K562 (cell line): ENCODE results near the gene SRPX. TPM values are rescaled to one million over a fixed set of nuclear protein-coding genes. Genes with fewer than 3 reads are reported as not detected.

Experiments
- ATAC-seq: fragments of 200-7000 bp; cut with Tn5 transposase; 3 replicates; pipeline ENCODE4 v1.9.1; 2020; ENCODE audit warnings: moderate library complexity
- BruUV-seq: library from RNA; stranded (reverse); fragments of 400-500 nt; replicated peaks from 2 replicates; lab custom pipeline; 2021; lab: Mats Ljungman, UMichigan
- CTCF ChIA-PET: fragments of 300-600 bp; formaldehyde crosslinking; extraction: SDS; loops from one replicate; lab custom pipeline; 2021; ENCODE audit warnings: low intra/inter-chr PET ratio; lab: Yijun Ruan, JAX
- POLR2A ChIA-PET: fragments of 300-600, 350-650 bp; sonication (Branson Sonifier 250); formaldehyde crosslinking; extraction: SDS; loops from one replicate; lab custom pipeline; 2021; ENCODE audit warnings: antibody characterized with exemption, inconsistent platforms; lab: Yijun Ruan, JAX
- DNase-seq, 4 experiments: peaks; one replicate each; pipeline versions ENCODE4 v3.0.0 to v3.0.0-alpha.2; 2011 to 2018; ENCODE audit warnings: low spot score in 3 of 4, mixed read lengths in 3 of 4; ENCODE audit errors: extremely low read depth in 1 of 4
- FAIRE-seq: peaks from 2 replicates; lab custom pipeline; 2011; peaks lifted over from hg19 to GRCh38; lab: Jason Lieb, UNC
- H2AFZ ChIP-seq: 2 replicates; pipeline ENCODE4 v1.6.0; 2011; ENCODE audit warnings: low read depth, low read length, control low read depth, inconsistent platforms
- H3K27ac ChIP-seq: fragments of 200-600 bp; 3 replicates; pipeline ENCODE4 v1.8.0; 2011; ENCODE audit warnings: low read depth, mild to moderate bottlenecking, control low read depth, inconsistent platforms, low read length, moderate library complexity, mixed read lengths; ENCODE audit errors: extremely low read depth
- H3K27me3 ChIP-seq, 2 experiments: fragments of 300-600 bp in 1 of 2; 2 replicates in 1 of 2; 3 replicates in 1 of 2; pipeline versions ENCODE4 v1.6.0 to v1.8.0; 2011; ENCODE audit warnings: inconsistent platforms in 2 of 2, low read length in 2 of 2, mild to moderate bottlenecking in 1 of 2, mixed read lengths in 1 of 2, moderate library complexity in 1 of 2; ENCODE audit not compliant: control insufficient read depth in 2 of 2, insufficient read depth in 2 of 2
- H3K36me3 ChIP-seq: fragments of 300-600 bp; 3 replicates; pipeline ENCODE4 v1.8.0; 2011; ENCODE audit warnings: mild to moderate bottlenecking, low read length, inconsistent platforms; ENCODE audit not compliant: control insufficient read depth, insufficient read depth
- H3K4me1 ChIP-seq, 2 experiments: fragments of 200-600 bp in 1 of 2; replicated peaks in 1 of 2; 2 replicates in 1 of 2; 3 replicates in 1 of 2; pipeline versions ENCODE4 v1.5.1 to v1.8.0; 2011; ENCODE audit warnings: inconsistent platforms in 2 of 2, low read length in 2 of 2, mild to moderate bottlenecking in 1 of 2, mixed read lengths in 1 of 2, moderate library complexity in 1 of 2; ENCODE audit not compliant: control insufficient read depth in 2 of 2, insufficient read depth in 2 of 2
- H3K4me2 ChIP-seq: 2 replicates; pipeline ENCODE4 v1.6.1; 2011; ENCODE audit warnings: low read length, control low read depth, inconsistent platforms, mixed read lengths; ENCODE audit not compliant: insufficient read depth
- H3K4me3 ChIP-seq: fragments of 200-600 bp; sonication (generic), shearing (Covaris generic); 2 replicates; pipeline ENCODE4 v1.5.1; 2016; ENCODE audit warnings: control low read depth, inconsistent platforms
- H3K79me2 ChIP-seq: fragments of 200-600 bp; 3 replicates; pipeline ENCODE4 v1.8.0; 2011; ENCODE audit warnings: low read length, inconsistent platforms; ENCODE audit not compliant: control insufficient read depth, insufficient read depth
- H3K9ac ChIP-seq, 2 experiments: 2 replicates each; pipeline versions ENCODE4 v1.6.0 to v1.6.1; 2011; ENCODE audit warnings: low read depth in 2 of 2, low read length in 2 of 2, control low read depth in 1 of 2, inconsistent platforms in 1 of 2, mild to moderate bottlenecking in 1 of 2, mixed read lengths in 1 of 2; ENCODE audit not compliant: insufficient read depth in 1 of 2
- H3K9me1 ChIP-seq: one replicate; pipeline ENCODE4 v1.6.0; 2011; ENCODE audit warnings: inconsistent platforms, mild to moderate bottlenecking, low read length, moderate library complexity; ENCODE audit not compliant: control insufficient read depth, insufficient read depth
- H3K9me3 ChIP-seq: replicated peaks from 2 replicates; pipeline ENCODE4 v1.5.1; 2011; ENCODE audit warnings: low read depth, low read length, inconsistent platforms; ENCODE audit not compliant: control insufficient read depth, insufficient read depth
- H4K20me1 ChIP-seq: replicated peaks from 2 replicates; pipeline ENCODE4 v1.6.1; 2011; ENCODE audit warnings: low read length, inconsistent platforms, mixed read lengths; ENCODE audit not compliant: control insufficient read depth, insufficient read depth
- BCL6 ChIP-seq: fragments of 250-450 bp; sonication (Bioruptor Pico); IDR thresholded peaks from 2 replicates; pipeline ENCODE4 v1.4.0; 2020
- CHCHD3 ChIP-seq: fragments of 250-450 bp; sonication (Bioruptor Pico); IDR thresholded peaks from 2 replicates; pipeline ENCODE4 v2.1.2; 2022; ENCODE audit warnings: mild to moderate bottlenecking
- E2F3 ChIP-seq: fragments of 250-450 bp; sonication (Bioruptor Pico); IDR thresholded peaks from 2 replicates; pipeline ENCODE4 v1.4.0; 2020; ENCODE audit warnings: mild to moderate bottlenecking
- ESRRA ChIP-seq: fragments of 450-650 bp; IDR thresholded peaks from 2 replicates; pipeline ENCODE4 v1.6.1; 2014; ENCODE audit warnings: low read depth, mild to moderate bottlenecking, moderate library complexity, borderline replicate concordance
- ETV5 ChIP-seq: sonication (generic); formaldehyde crosslinking; IDR thresholded peaks from 2 replicates; pipeline ENCODE4 v1.4.0; 2020; ENCODE audit warnings: low read depth, mild to moderate bottlenecking, missing genetic modification reagents
- FOXP1 ChIP-seq: sonication (generic); formaldehyde crosslinking; IDR thresholded peaks from 2 replicates; pipeline ENCODE4 v1.8.0; 2022; ENCODE audit warnings: mild to moderate bottlenecking, missing genetic modification reagents
- NR0B1 ChIP-seq: fragments of 450-650 bp; IDR thresholded peaks from one replicate; pipeline ENCODE4 v1.6.1; 2018; ENCODE audit warnings: mild to moderate bottlenecking, moderate library complexity; ENCODE audit not compliant: partially characterized antibody
- NR2C2 ChIP-seq, 2 experiments: fragments of 200-800 bp in 1 of 2; sonication (Bioruptor generic) in 1 of 2; sonication (generic) in 1 of 2; formaldehyde crosslinking in 1 of 2; IDR thresholded peaks; 2 replicates each; pipeline versions ENCODE4 v1.6.1 to v1.8.0; 2016 to 2022; ENCODE audit warnings: mild to moderate bottlenecking in 1 of 2, missing compliant biosample characterization in 1 of 2, missing genetic modification characterization in 1 of 2, missing genetic modification reagents in 1 of 2
- NR2F6 ChIP-seq: fragments of 450-650 bp; formaldehyde crosslinking; IDR thresholded peaks from 2 replicates; pipeline ENCODE4 v1.4.0; 2020; ENCODE audit warnings: mild to moderate bottlenecking
- RAD21 ChIP-seq, 2 experiments: fragments of 250-450 bp in 1 of 2; fragments of 450-650 bp in 1 of 2; sonication (Bioruptor Pico) in 1 of 2; formaldehyde crosslinking in 1 of 2; IDR thresholded peaks in 1 of 2; conservative IDR thresholded peaks in 1 of 2; 2 replicates each; pipeline versions ENCODE4 v1.4.0 to v1.8.0; 2020 to 2022; ENCODE audit warnings: mild to moderate bottlenecking in 2 of 2, moderate library complexity in 1 of 2
- SAFB ChIP-seq: fragments of 200-400 bp; formaldehyde crosslinking; IDR thresholded peaks from 2 replicates; pipeline ENCODE4 v1.6.1; 2017; ENCODE audit warnings: low read depth, low read length, borderline replicate concordance
- SIX5 ChIP-seq, 2 experiments: IDR thresholded peaks; 2 replicates each; pipeline ENCODE4 v1.6.1; 2011; ENCODE audit warnings: low read length in 2 of 2, borderline replicate concordance in 1 of 2, low read depth in 1 of 2, mild to moderate bottlenecking in 1 of 2, moderate library complexity in 1 of 2; ENCODE audit not compliant: insufficient read depth in 1 of 2
- SLC30A9 ChIP-seq: fragments of 250-450 bp; sonication (Bioruptor Pico); IDR thresholded peaks from 2 replicates; pipeline ENCODE4 v1.8.0; 2022; ENCODE audit warnings: mild to moderate bottlenecking, moderate library complexity
- SNAPC5 ChIP-seq: fragments of 250-450 bp; sonication (Bioruptor Pico); IDR thresholded peaks from 2 replicates; pipeline ENCODE4 v1.8.0; 2021; ENCODE audit warnings: moderate library complexity, mild to moderate bottlenecking, inconsistent platforms
- SP1 ChIP-seq: sonication (generic); formaldehyde crosslinking; IDR thresholded peaks from 2 replicates; pipeline ENCODE4 v1.8.1; 2022; ENCODE audit warnings: mild to moderate bottlenecking, missing genetic modification reagents
- ZBTB43 ChIP-seq: sonication (generic); formaldehyde crosslinking; IDR thresholded peaks from 2 replicates; pipeline ENCODE4 v1.8.0; 2023; ENCODE audit warnings: mild to moderate bottlenecking, missing genetic modification reagents
- ZFX ChIP-seq: sonication (generic); formaldehyde crosslinking; IDR thresholded peaks from 2 replicates; pipeline ENCODE4 v1.8.0; 2022; ENCODE audit warnings: mild to moderate bottlenecking, missing genetic modification reagents, moderate library complexity
- ZNF184 ChIP-seq: sonication (generic); formaldehyde crosslinking; IDR thresholded peaks from 2 replicates; pipeline ENCODE4 v1.5.0; 2020; ENCODE audit warnings: missing genetic modification reagents
- ZNF551 ChIP-seq: fragments of 250-450 bp; sonication (Bioruptor Pico); IDR thresholded peaks from 2 replicates; pipeline ENCODE4 v1.5.0; 2021; ENCODE audit warnings: mild to moderate bottlenecking, moderate library complexity
- ZNF79 ChIP-seq: fragments of 250-450 bp; sonication (Bioruptor Pico); IDR thresholded peaks from 2 replicates; pipeline ENCODE4 v1.4.0; 2020; ENCODE audit warnings: low read depth, mild to moderate bottlenecking, moderate library complexity
- whole genome bisulfite sequencing: fragments of 100-300 bp; shearing (Covaris generic); methylation state at CpG from one replicate; pipeline ENCODE4 v1.1.6; 2016; ENCODE audit warnings: low coverage, mixed read lengths; ENCODE audit not compliant: insufficient coverage; ENCODE audit errors: missing lambda C conversion rate; 5-methylcytosine and 5-hydroxymethylcytosine counted together
- in situ Hi-C: fragments of 300-500 bp; cut with MboI; formaldehyde crosslinking; loops from 4 replicates; pipeline ENCODE4 v1.15.0; 2018; ENCODE audit warnings: inconsistent platforms, mixed read lengths
- intact Hi-C: fragments of 100-400 bp; cut with micrococcal nuclease; formaldehyde crosslinking; loops from 2 replicates; pipeline ENCODE4 v1.14.2; 2022
- polyA plus RNA-seq, 8 experiments: library from polyadenylated mRNA; depleted of rRNA in 4 of 8; stranded (reverse) in 5 of 8; unstranded in 3 of 8; fragments of >200 nt; fragmentation: Nextera tagmentation in 2 of 8; fragmentation: Illumina TruSeq in 1 of 8; extraction: Ambion mirVana in 2 of 8; extraction: Trizol in 1 of 8; gene quantifications; 2 replicates each; pipeline versions ENCODE4 v1.2.1 to v1.2.3, GENCODE V29; 2011 to 2014; ENCODE audit warnings: inconsistent platforms in 1 of 8, missing spikeins in 1 of 8
- total RNA-seq, 7 experiments: library from RNA; depleted of rRNA in 6 of 7; stranded (reverse); fragments of >200 nt in 6 of 7; fragmentation: Illumina TruSeq in 2 of 7; extraction: Trizol in 2 of 7; gene quantifications; 2 replicates each; pipeline versions ENCODE4 v1.2.1 to v1.2.3, GENCODE V29; 2011 to 2021; ENCODE audit warnings: low replicate concordance in 1 of 7

SRPX gene
- total and polyA plus RNA-seq, 9 of the 15 experiments (the other 6 are each of a cell fraction or from before 2014, with no cell fraction given): 0.11 to 0.77 (median 0.38) TPM; not detected in 2

GRCh38 chrX:38175139-38175538 is 45.5 kb downstream of the SRPX start:
- ChIA-PET POLR2A (no interaction called here), CTCF (interaction anchor here (0.7 to 1.4 kb wide), 3 partner anchors 249 to 432 kb away, joined by 3 read pairs; no protein-coding TSS in a partner anchor)
- WGBS: 0% methylated on average over 2 of the region's 3 CpGs
- Histone ChIP-seq H3K9me3 (no peaks in the 10 kb centered on the region), H3K9me1 (no peaks in the 10 kb centered on the region), H3K27me3 (no peaks in the 10 kb centered on the region; a peak in 2 of 5 replicates), H3K27ac (no peak overlapping the region), H3K9ac (no peak overlapping the region), H3K36me3 (no peaks in the 10 kb centered on the region), H3K4me2 (no peak overlapping the region), H3K4me3 (no peak overlapping the region), H3K79me2 (no peaks in the 10 kb centered on the region), H4K20me1 (no peaks in the 10 kb centered on the region), H2AFZ (no peak overlapping the region), H3K4me1 (no peaks in the 10 kb centered on the region)
- no TSS peak for BruUV-seq
- ATAC-seq: peak; percentile 87
- intact Hi-C loops: loop anchor here (1.0 to 10.0 kb wide), 4 partner anchors 248 to 670 kb away; no protein-coding TSS in a partner anchor
- peak; percentile 74 for FAIRE-seq
- DNase-seq: peak; percentile 28 to 51 (median 36)
- in situ Hi-C loops: loop anchor here (10.0 kb wide), 1 partner anchor 250 kb away; no protein-coding TSS in a partner anchor
- TF ChIP-seq ZNF184 (CRISPR knock-in tag): no peak
- no peak for TF ChIP-seq FOXP1 (CRISPR knock-in tag)
- no peak for TF ChIP-seq CHCHD3
- peak; percentile 70 to 81 for TF ChIP-seq RAD21 (CRISPR knock-in tag; conservative IDR thresholded peaks at IDR 0.05 in 1 of 2, IDR thresholded peaks at IDR 0.05 in 1 of 2)
- TF ChIP-seq SLC30A9: no peak
- no peak for TF ChIP-seq SP1 (CRISPR knock-in tag)
- no peak for TF ChIP-seq SAFB
- no peak for TF ChIP-seq SNAPC5 (CRISPR knock-in tag)
- no peak for TF ChIP-seq ESRRA
- TF ChIP-seq ZNF551 (CRISPR knock-in tag): no peak
- TF ChIP-seq E2F3 (CRISPR knock-in tag): no peak
- TF ChIP-seq NR0B1: no peak
- no peak for TF ChIP-seq ETV5
- TF ChIP-seq ZBTB43 (CRISPR knock-in tag): no peak
- no peak for TF ChIP-seq ZFX
- no peak for TF ChIP-seq NR2F6 (CRISPR knock-in tag)
- no peak for TF ChIP-seq SIX5 (IDR thresholded peaks at IDR 0.05; ENCODE audit: borderline replicate concordance in 1 of 2, insufficient read depth in 1 of 2, low read depth in 1 of 2, low read length in 2 of 2)
- TF ChIP-seq ZNF79 (CRISPR knock-in tag): no peak
- TF ChIP-seq NR2C2 (CRISPR knock-in tag; IDR thresholded peaks at IDR 0.05): no peak
- no peak for TF ChIP-seq NR2C2 (tag; IDR thresholded peaks at IDR 0.05)
- no peak for TF ChIP-seq BCL6 (CRISPR knock-in tag)
